Measurements from ENCODE around the gene WDR81. TPM values are rescaled to one million over a fixed set of nuclear protein-coding genes. Genes with fewer than 3 reads are reported as not detected.

The WDR81 gene
- total RNA-seq, 1 experiment from 2014 or later, result 10.8 TPM

- Histone ChIP-seq H3K27ac (no peak overlapping the region), H3K36me3 (no peaks in the 10 kb centered on the region), H3K4me1 (replicated peaks) (no peaks in the 10 kb centered on the region), H3K4me3 (no peak overlapping the region), H3K9me3 (replicated peaks) (no peaks in the 10 kb centered on the region), H3K27me3 (replicated peaks) (no peaks in the 10 kb centered on the region)
- peak in 1 of 2 experiments; percentile 40 for DNase-seq (ENCODE audit: low read depth in 1 of 2, low spot score in 2 of 2)
These were observed 20.3 kb downstream of the WDR81 start for GRCh38 chr17:1744551-1745512.

GRCh38 chr17:1745513-1746020, 21.1 kb downstream of the WDR81 start:
- Histone ChIP-seq H3K27me3 (replicated peaks) (no peaks in the 10 kb centered on the region), H3K9me3 (replicated peaks) (no peaks in the 10 kb centered on the region), H3K4me1 (replicated peaks) (no peaks in the 10 kb centered on the region), H3K27ac (no peak overlapping the region), H3K36me3 (no peaks in the 10 kb centered on the region), H3K4me3 (no peak overlapping the region)
- peak in 1 of 2 experiments; percentile 36 for DNase-seq (ENCODE audit: low read depth in 1 of 2, low spot score in 2 of 2)

- no peaks in the 10 kb centered on the region for H3K27me3 ChIP-seq (replicated peaks)
- no peak overlapping the region for H3K27ac ChIP-seq
- no peaks in the 10 kb centered on the region for H3K9me3 ChIP-seq (replicated peaks)
- H3K4me1 ChIP-seq (replicated peaks), result no peaks in the 10 kb centered on the region
- H3K36me3 ChIP-seq, result no peaks in the 10 kb centered on the region
- H3K4me3 ChIP-seq, result no peak overlapping the region
- DNase-seq (ENCODE audit: low read depth in 1 of 2, low spot score in 2 of 2), result peak in 1 of 2 experiments; percentile 35
These were observed 22.6 kb downstream of the WDR81 start for GRCh38 chr17:1746975-1747543.

GRCh38 chr17:1750628-1751027, 26.1 kb downstream of the WDR81 start:
- no peaks in the 10 kb centered on the region for H3K27me3 ChIP-seq (replicated peaks)
- no peaks in the 10 kb centered on the region for H3K36me3 ChIP-seq
- H3K9me3 ChIP-seq (replicated peaks), result no peaks in the 10 kb centered on the region
- H3K27ac ChIP-seq, result no peak overlapping the region
- DNase-seq (ENCODE audit: low read depth in 1 of 2, low spot score in 2 of 2), result no peak
- no peaks in the 10 kb centered on the region for H3K4me1 ChIP-seq (replicated peaks)
- H3K4me3 ChIP-seq, result no peak overlapping the region

GRCh38 chr17:1752425-1753262, 28.1 kb downstream of the WDR81 start:
- no peak for DNase-seq (ENCODE audit: low read depth in 1 of 2, low spot score in 2 of 2)
- H3K27me3 ChIP-seq (replicated peaks), result no peaks in the 10 kb centered on the region
- no peaks in the 10 kb centered on the region for H3K4me1 ChIP-seq (replicated peaks)
- no peak overlapping the region for H3K4me3 ChIP-seq
- H3K9me3 ChIP-seq (replicated peaks), result no peaks in the 10 kb centered on the region
- no peaks in the 10 kb centered on the region for H3K36me3 ChIP-seq
- H3K27ac ChIP-seq, result no peak overlapping the region

- no peak for DNase-seq (ENCODE audit: low read depth in 1 of 2, low spot score in 2 of 2)
- no peaks in the 10 kb centered on the region for H3K9me3 ChIP-seq (replicated peaks)
- H3K27me3 ChIP-seq (replicated peaks), result no peaks in the 10 kb centered on the region
- H3K4me3 ChIP-seq, result no peak overlapping the region
- H3K4me1 ChIP-seq (replicated peaks), result no peaks in the 10 kb centered on the region
- H3K27ac ChIP-seq, result no peak overlapping the region
- no peaks in the 10 kb centered on the region for H3K36me3 ChIP-seq
These were observed 29.4 kb downstream of the WDR81 start for GRCh38 chr17:1753767-1754429.

GRCh38 chr17:1754430-1755112, 30.1 kb downstream of the WDR81 start:
- DNase-seq (ENCODE audit: low read depth in 1 of 2, low spot score in 2 of 2), result no peak
- Histone ChIP-seq H3K9me3 (replicated peaks) (no peaks in the 10 kb centered on the region), H3K4me3 (no peak overlapping the region), H3K4me1 (replicated peaks) (no peaks in the 10 kb centered on the region), H3K27ac (no peak overlapping the region), H3K27me3 (replicated peaks) (no peaks in the 10 kb centered on the region), H3K36me3 (no peaks in the 10 kb centered on the region)

GRCh38 chr17:1755252-1755826, 30.8 kb downstream of the WDR81 start:
- H3K27ac ChIP-seq, result no peak overlapping the region
- no peaks in the 10 kb centered on the region for H3K27me3 ChIP-seq (replicated peaks)
- no peaks in the 10 kb centered on the region for H3K9me3 ChIP-seq (replicated peaks)

GRCh38 chr17:1755827-1756262, 31.3 kb downstream of the WDR81 start:
- no peak overlapping the region for H3K4me3 ChIP-seq
- no peak overlapping the region for H3K27ac ChIP-seq
- no peaks in the 10 kb centered on the region for H3K4me1 ChIP-seq (replicated peaks)
- no peaks in the 10 kb centered on the region for H3K36me3 ChIP-seq
- H3K9me3 ChIP-seq (replicated peaks), result no peaks in the 10 kb centered on the region
- no peaks in the 10 kb centered on the region for H3K27me3 ChIP-seq (replicated peaks)
- no peak for DNase-seq (ENCODE audit: low read depth in 1 of 2, low spot score in 2 of 2)

More at GRCh38 chr17:1755252-1755826, 30.8 kb downstream of the WDR81 start:
- no peak for DNase-seq (ENCODE audit: low read depth in 1 of 2, low spot score in 2 of 2)
- H3K4me1 ChIP-seq (replicated peaks), result no peaks in the 10 kb centered on the region
- H3K36me3 ChIP-seq, result no peaks in the 10 kb centered on the region
- H3K4me3 ChIP-seq, result no peak overlapping the region

GRCh38 chr17:1758807-1759206, 34.3 kb downstream of the WDR81 start:
- Histone ChIP-seq H3K9me3 (replicated peaks) (no peaks in the 10 kb centered on the region), H3K36me3 (no peaks in the 10 kb centered on the region), H3K27me3 (replicated peaks) (no peaks in the 10 kb centered on the region), H3K27ac (no peak overlapping the region), H3K4me3 (no peak overlapping the region), H3K4me1 (replicated peaks) (peaks cover 18% of the 10 kb centered on the region)
- no peak for DNase-seq (ENCODE audit: low read depth in 1 of 2, low spot score in 2 of 2)

- no peak overlapping the region for H3K27ac ChIP-seq
- no peaks in the 10 kb centered on the region for H3K36me3 ChIP-seq
- no peak overlapping the region for H3K4me3 ChIP-seq
- no peak for DNase-seq (ENCODE audit: low read depth in 1 of 2, low spot score in 2 of 2)
- H3K4me1 ChIP-seq (replicated peaks), result peaks cover 25% of the 10 kb centered on the region
- H3K9me3 ChIP-seq (replicated peaks), result no peaks in the 10 kb centered on the region
- H3K27me3 ChIP-seq (replicated peaks), result no peaks in the 10 kb centered on the region
These were observed 35.0 kb downstream of the WDR81 start for GRCh38 chr17:1759529-1759928.

- Histone ChIP-seq H3K4me1 (replicated peaks) (peaks cover 26% of the 10 kb centered on the region), H3K4me3 (no peak overlapping the region), H3K36me3 (no peaks in the 10 kb centered on the region), H3K27me3 (replicated peaks) (no peaks in the 10 kb centered on the region), H3K9me3 (replicated peaks) (no peaks in the 10 kb centered on the region), H3K27ac (no peak overlapping the region)
- no peak for DNase-seq (ENCODE audit: low read depth in 1 of 2, low spot score in 2 of 2)
These were observed 37.9 kb downstream of the WDR81 start for GRCh38 chr17:1762233-1762900.

Measured in SJSA1 (cell line).